ENCODE measurements around the gene NRBP1.
"Not testable (repeated sequence)": the region's sequence is repeated elsewhere in the genome, so short reads cannot be mapped to it uniquely, and the experiment has no call there.

The NRBP1 gene

GRCh38 chr2:27421660-27422250, 6.7 kb upstream of the NRBP1 start:
- H3K4me3 ChIP-seq (ENCODE audit: low read depth, low read length) = no peak overlapping the region

- no peak overlapping the region for H3K4me3 ChIP-seq (ENCODE audit: low read depth, low read length)
Observed at GRCh38 chr2:27422958-27423357, 5.5 kb upstream of the NRBP1 start.

GRCh38 chr2:27425039-27425438, 3.4 kb upstream of the NRBP1 start:
- H3K4me3 ChIP-seq (ENCODE audit: low read depth, low read length) = not testable (repeated sequence)

- H3K4me3 ChIP-seq (ENCODE audit: low read depth, low read length) = peak overlapping the region; percentile 78
Observed at GRCh38 chr2:27427863-27428212, 593 bp upstream of the NRBP1 start.

- peak overlapping the region; percentile 78 for H3K4me3 ChIP-seq (ENCODE audit: low read depth, low read length)
Observed at GRCh38 chr2:27428978-27429541, 629 bp downstream of the NRBP1 start.

- no peak overlapping the region for H3K4me3 ChIP-seq (ENCODE audit: low read depth, low read length)
Observed at GRCh38 chr2:27431395-27431794, 3.0 kb downstream of the NRBP1 start.

- no peak overlapping the region for H3K4me3 ChIP-seq (ENCODE audit: low read depth, low read length)
Observed at GRCh38 chr2:27435628-27436027, 7.2 kb downstream of the NRBP1 start.

GRCh38 chr2:27441226-27441926, 12.9 kb downstream of the NRBP1 start:
- H3K4me3 ChIP-seq (ENCODE audit: low read depth, low read length) = no peak overlapping the region

- H3K4me3 ChIP-seq (ENCODE audit: low read depth, low read length) = peak within 1 kb of the TSS; percentile 48
Observed at GRCh38 chr2:27441958-27442919, 13.8 kb downstream of the NRBP1 start, which contains the start of gene KRTCAP3. TSS of gene KRTCAP3 (plus strand) at chr2:27442381. CDS start at chr2:27442413, 32 bp downstream.

- H3K4me3 ChIP-seq (ENCODE audit: low read depth, low read length) = peak overlapping the region; percentile 48
Observed at GRCh38 chr2:27442920-27443282, 14.5 kb downstream of the NRBP1 start.

- no peak overlapping the region for H3K4me3 ChIP-seq (ENCODE audit: low read depth, low read length)
Observed at GRCh38 chr2:27445155-27445554, 16.7 kb downstream of the NRBP1 start.

GRCh38 chr2:27445615-27446014, 17.2 kb downstream of the NRBP1 start:
- no peak overlapping the region for H3K4me3 ChIP-seq (ENCODE audit: low read depth, low read length)

GRCh38 chr2:27446057-27446456, 17.6 kb downstream of the NRBP1 start:
- H3K4me3 ChIP-seq (ENCODE audit: low read depth, low read length) = no peak overlapping the region

- no peak overlapping the region for H3K4me3 ChIP-seq (ENCODE audit: low read depth, low read length)
Observed at GRCh38 chr2:27448381-27448780, 19.9 kb downstream of the NRBP1 start.

- H3K4me3 ChIP-seq (ENCODE audit: low read depth, low read length) = no peak overlapping the region
Observed at GRCh38 chr2:27451095-27451494, 22.7 kb downstream of the NRBP1 start.

GRCh38 chr2:27453968-27454367, 25.5 kb downstream of the NRBP1 start:
- no peak overlapping the region for H3K4me3 ChIP-seq (ENCODE audit: low read depth, low read length)

- no peak overlapping the region for H3K4me3 ChIP-seq (ENCODE audit: low read depth, low read length)
Observed at GRCh38 chr2:27461118-27461517, 32.7 kb downstream of the NRBP1 start.

- H3K4me3 ChIP-seq (ENCODE audit: low read depth, low read length) = no peak overlapping the region
Observed at GRCh38 chr2:27464443-27464842, 36.0 kb downstream of the NRBP1 start.

GRCh38 chr2:27471961-27472360, 43.5 kb downstream of the NRBP1 start:
- H3K4me3 ChIP-seq (ENCODE audit: low read depth, low read length) = no peak overlapping the region

- H3K4me3 ChIP-seq (ENCODE audit: low read depth, low read length) = no peak overlapping the region
Observed at GRCh38 chr2:27485496-27485895, 57.1 kb downstream of the NRBP1 start.

GRCh38 chr2:27489118-27489497, 60.7 kb downstream of the NRBP1 start:
- H3K4me3 ChIP-seq (ENCODE audit: low read depth, low read length) = peak overlapping the region; percentile 68

Measured in iPS-11a (cell line).